Activated CD4-positive, CD25-positive, alpha-beta regulatory T cell treated with anti-CD3 and anti-CD28 coated beads, Interleukin-2, amount 50 U/mL, for 72 hours (primary cell): ENCODE data around the gene TTC9C.
A peak's percentile ranks its signal among the peaks of the same experiment; 100 is the strongest.
"Not testable (repeated sequence)": the region's sequence is repeated elsewhere in the genome, so short reads cannot be mapped to it uniquely, and the experiment has no call there.

ENCODE experiments used
- DNase-seq: peaks from one replicate; pipeline ENCODE4 v3.0.0; 2021

Gene TTC9C

DNA sequence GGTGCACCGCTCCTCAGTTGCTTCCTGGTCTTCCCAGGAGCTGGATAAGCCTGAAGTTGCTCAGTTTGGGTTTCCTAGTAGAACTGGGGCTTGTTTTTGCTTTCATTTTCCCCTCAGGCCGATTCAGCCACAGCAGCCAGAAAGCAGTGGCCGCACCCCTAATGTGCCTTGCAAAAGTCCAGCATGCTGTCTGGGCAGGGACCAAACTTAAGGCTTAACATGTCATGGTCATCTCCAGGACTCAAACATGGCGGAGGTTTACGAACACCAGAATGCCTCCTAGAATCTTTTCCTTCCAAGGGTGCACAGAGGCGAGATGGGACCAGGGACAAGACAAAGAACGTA lies 18.3 kb upstream of the TTC9C start:
- DNase-seq = no peak

DNA sequence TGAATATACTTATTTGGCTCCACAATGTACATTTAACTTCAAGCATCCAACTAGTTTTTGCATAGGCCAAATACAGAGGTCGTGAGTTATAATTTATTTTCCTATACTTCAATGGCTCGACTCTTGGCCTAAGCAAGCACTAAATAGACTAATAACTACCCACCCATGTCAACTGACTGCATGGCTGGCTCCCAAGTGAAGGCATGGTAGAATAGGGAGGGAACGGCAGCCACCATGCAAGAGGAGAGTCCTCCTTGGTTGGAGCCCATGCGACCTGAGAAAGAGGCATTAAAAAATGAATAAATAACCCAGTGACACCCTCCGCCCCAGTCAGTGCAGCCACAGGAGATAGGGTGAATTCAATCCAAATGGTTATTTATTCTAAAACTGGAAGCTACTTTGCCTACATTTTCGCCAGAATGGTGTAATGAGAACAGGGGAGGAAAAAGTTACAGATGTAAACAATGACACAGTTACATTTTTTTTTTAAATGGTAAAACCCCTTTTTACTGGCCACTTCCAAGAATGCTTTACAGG lies 15.9 kb upstream of the TTC9C start:
- no peak for DNase-seq

DNA sequence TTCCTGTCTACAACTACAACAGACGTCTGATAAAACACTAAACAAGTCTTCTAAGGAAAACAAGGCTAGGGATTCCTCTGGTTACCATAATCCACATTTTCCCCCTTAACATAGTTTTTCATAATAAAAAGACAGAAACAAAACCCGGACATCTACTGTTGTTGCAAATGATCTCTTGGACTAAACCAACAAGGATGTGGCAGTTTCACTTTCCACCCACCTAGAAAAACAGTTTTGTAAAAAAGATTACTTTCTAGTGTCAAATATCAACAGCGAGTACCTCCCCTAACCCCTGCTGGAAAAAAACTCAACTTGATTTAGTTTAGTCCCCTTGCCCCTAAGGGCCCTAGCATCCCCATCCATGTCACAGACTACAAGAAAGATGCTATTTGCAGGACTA lies 15.4 kb upstream of the TTC9C start:
- no peak for DNase-seq

DNA sequence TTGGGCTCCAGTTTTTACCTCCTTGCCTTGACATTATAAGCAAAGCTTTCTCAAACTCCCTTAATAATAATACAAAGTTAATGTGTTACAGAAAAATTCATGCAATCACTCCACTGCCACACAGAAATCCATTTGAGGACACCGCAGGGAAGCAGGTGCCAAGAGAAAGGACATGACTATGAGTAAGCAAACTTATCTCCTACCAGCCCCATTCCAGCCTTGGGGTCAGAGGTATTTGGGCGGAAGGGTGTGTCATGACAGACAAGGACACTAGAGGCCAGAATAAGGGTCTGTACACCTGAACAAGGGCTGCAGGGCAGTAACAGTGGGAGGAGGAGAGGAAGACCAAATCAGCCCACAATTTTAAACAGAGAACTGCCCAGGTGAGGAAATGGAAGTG lies 14.9 kb upstream of the TTC9C start:
- DNase-seq = no peak

DNA sequence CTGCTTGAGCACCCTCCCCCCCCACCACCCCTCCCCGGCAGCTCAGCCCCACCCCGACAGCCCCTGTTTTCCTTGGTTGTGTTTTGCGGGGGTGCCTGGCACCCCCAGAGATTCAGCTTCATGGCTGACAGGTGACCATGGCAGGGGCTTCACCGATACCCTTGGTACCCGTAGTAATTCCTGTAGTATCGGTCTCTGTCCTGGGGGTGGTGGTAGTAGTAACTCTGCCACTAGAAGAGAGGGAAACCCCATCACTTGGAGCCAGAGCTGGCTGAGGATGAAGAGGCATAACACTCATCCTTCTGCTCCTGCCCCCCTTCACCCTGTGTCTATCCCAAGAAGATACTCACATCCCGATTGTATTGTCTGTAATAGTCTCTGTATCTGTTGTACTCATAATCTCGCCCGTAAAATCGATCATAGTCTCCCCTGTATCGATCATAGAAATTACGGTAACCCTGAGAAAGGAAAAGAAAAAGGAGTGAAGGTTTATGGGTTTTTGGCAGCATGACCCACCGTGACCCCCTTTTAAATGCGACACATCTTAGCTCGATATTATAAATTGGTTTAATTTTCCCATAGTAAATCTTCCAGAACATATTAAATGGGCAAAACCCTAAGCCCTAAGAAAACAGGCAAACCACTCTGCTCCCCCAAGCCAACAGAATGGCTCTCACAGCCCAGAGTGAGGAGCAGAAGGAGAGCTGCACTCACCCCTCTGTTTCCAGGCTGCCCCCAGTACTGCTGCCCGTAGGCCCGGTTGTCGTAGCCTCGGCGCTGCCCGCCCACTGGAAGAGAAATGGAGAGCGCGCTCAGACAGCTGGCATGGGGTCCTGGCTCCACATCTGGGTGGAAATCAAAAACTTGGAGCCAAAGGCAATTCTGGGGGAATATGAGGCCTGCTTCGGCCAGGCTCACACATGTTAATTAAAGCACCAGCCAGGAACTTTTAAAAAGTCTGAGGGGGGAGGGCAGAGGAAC lies 12.8 kb upstream of the TTC9C start:
- DNase-seq = no peak

DNA sequence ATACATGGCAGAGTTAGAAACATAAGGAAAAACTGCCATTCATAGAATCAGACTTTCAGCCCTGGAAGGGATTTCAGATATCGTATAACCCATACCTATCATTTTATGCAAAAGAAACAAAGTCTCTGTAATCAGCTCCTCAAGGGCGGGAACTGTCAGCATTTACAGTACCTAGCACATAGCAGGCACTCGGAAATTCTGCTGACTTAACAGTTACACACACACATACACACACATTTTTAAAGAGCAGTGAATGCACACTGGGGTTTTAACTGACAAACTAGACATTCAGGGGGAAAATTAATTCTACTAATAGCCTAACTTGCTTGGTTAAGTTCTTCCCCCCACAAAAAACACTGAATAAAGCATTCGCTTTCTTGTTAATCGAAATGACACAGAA lies 12.1 kb upstream of the TTC9C start:
- no peak for DNase-seq

DNA sequence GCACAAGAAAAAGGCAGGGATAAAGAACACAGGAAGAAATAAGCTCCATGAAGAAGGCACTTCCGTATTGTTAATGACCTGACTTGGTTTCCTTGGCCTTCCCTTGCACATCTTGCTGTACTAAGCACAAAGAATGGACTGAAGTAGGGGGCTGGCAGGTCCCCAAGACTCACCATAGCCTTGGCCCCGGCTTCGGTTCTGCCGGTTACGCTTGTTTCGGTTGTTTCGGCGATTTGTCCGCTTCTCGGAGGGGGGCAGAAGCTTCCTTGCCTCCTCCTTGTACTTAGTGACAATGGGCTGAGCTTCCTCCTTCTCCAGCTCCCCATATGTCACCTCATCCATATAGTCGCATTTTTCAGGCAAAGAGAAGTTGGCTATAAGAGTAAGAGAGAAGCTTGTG lies 11.5 kb upstream of the TTC9C start:
- DNase-seq = no peak

DNA sequence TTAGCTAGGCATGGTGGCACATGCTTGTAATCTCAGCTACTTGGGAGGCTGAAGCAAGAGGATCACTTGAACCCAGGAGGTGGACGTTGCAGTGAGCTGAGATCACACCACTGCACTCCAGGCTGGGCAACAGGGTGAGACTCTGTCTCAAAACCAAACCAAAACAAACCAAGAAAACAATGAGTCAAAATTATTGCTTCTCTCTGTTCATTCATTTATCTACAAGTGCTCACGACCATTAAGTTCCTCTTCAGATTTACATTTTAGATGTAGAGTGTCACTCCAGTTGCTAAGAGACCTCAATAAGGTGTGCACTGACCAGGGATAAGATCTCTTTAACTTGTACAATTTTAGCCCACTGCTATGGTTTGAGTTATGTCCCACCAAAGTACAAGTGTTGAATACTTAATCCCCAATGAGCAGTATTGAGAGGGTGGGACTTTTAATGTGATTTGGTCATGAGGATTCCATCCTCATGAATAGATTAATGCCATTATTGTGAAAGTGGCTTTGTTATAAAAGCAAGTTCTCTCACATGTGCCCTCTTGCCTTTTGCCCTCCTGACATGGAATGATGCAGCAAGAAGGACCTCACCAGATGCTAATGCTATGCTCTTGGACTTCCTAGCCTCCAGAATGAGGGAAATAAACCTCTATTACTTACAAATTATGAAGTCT lies 8.8 kb upstream of the TTC9C start:
- no peak for DNase-seq

DNA sequence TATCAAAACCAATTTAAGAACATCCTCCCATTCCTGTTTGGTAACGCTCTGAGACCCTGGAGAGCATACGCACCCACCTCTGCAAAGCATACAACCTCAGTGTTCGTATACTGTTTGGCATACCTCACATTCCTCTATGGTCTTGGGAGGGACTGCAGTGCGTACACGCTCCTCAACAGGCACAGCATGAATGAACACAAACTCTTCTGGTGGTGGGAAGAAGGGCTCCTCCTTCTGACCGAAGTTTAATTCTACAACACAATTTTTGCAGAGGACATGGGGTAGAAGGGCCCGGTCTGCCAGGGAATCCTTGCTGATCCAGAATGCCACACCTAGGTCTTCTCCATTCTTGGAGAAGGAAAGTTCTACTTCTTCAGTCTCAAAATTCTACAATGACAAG lies 6.3 kb upstream of the TTC9C start:
- DNase-seq = no peak

DNA sequence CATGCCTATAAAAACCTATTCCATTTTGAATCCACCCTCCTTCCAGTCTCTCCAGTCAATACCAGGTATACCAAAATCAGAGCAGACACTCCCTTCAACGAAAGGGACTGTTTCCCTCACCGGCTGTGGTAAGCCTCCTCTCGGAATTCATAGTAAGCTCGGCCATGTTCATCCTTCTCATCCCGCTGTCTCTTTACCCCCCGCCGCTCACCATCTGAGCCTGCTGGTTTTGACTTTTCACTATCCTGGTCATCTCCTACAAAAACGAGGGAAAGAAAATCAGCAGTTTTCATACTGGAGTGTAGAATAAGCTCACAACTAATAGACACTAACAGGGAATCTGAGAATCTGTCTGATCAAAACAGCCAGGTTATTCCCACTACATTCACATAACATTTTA lies 4.1 kb upstream of the TTC9C start:
- no peak for DNase-seq

DNA sequence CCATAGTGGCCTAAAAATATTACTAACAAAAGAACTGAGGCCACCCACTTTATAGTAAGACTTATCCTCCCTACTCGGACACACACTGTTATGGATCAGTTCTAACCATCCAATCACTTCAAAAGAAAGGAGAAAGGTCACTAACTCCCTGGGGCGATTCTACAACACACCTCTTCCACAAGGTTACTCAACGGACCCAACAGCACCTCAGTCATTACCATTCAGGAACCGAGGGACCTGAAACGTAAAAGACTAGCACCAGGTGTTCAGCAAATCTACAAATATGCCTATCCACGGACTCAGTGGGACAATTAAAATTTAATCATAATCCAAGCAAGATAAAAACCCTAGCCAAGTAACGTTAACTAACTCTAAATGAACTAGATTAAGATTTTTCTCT lies 2.6 kb upstream of the TTC9C start:
- DNase-seq = no peak

DNA sequence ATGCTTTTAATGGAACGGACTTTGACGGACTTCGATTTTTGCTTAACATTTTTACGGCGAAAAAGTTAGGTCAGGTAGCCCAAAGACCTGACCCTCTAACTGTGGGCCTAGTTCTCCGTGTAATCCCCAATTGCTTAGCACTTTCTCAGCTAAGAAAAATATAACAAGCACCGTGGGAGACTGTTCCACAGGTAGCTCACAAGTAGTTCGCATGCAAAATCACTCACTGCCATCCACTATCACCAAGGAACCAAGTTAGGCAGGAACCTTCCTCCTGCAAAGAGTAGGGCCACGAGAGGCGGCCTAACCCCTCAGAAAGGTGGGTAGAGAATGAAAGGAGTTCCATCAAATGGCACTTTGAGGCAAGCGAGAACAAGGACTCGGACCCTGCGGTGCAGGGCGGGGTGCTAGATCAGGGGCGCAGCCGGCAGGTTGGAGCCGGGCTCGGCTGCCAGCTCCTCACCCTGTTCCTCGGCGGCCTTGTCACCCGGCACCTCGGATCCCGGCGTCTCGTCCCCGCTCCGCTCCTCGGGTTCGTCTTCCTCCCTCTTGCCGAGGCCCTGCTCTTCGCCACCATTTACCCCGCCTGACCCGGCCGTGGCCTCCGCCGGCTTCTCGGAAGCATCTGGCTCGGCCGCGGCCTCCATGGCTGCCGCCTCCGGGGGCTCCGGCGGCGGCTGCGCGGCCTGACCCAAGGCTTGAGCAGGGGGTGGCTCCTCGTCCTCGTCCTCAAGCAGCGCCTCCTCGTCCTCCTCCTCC lies 2.0 kb upstream of the TTC9C start:
- no peak for DNase-seq

DNA sequence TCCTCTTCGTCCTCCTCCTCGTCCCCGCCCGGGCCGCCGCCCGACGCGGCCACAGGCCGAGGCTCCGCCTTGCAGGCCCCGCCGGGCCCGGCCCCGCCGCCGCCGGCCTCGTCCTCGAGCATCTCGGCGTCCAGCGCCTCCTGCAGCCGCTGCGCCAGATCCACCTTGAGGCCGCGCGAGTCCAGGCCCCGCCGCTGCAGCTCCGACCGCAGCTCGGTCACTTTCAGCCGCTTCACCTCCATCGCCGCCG lies 1.4 kb upstream of the TTC9C start:
- no peak for DNase-seq

DNA sequence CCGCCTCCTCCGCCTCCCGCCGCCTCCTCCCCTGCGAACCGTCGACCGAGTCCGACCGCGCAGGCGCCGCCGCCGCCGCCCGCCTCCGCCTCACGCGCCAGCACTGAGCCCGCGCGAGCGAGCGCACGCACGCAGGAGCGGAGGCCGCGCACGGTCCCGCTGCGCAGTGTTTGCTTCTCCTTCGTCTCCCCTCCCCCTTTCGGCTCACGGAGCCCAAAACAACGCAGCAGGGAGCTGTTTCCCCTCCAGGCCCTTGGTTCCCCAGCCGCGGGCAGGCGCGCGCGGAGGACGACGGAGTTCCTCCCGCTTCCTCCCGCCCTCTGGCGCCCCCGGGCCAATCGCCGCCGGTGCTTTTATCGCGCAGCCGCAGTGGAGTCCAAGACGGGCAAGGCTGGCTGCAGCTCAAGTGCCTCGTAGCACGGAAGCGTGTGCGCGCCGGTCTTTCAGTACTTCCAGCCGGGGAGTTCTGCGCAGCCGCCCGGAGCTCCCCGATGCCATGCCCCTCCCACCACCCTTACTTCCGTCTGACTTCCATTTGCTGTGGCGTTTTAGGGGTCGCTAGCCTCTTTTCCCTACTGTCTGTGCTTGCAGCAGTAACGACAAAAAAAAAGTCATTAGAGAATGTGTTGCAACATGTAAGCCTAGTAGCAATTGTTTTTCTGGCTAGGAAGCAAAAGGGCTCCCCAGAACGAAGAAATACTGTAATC lies 968 bp upstream of the TTC9C start, which contains the start of gene HNRNPUL2:
HNRNPUL2 (minus strand) TSS at position 293 of the 707 bp plus-strand sequence. CDS start 301 bp downstream, outside the sequence.
- DNase-seq = peak; percentile 97

DNA sequence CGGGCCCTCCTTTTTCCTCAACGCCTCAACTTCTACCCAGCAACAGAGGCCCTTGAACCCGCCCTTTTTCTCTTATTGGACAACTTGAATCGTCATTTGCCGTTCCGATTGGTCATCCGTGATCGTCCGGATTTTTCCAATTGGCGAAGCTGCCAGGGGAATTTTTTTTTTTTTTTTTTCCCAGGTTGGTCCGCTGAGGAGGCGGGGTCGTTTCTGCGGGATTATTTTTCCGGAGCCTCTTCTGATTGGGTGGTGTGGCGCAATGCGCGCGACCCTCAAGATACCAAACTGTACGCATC lies 465 bp upstream of the TTC9C start:
- DNase-seq = peak; percentile 73

DNA sequence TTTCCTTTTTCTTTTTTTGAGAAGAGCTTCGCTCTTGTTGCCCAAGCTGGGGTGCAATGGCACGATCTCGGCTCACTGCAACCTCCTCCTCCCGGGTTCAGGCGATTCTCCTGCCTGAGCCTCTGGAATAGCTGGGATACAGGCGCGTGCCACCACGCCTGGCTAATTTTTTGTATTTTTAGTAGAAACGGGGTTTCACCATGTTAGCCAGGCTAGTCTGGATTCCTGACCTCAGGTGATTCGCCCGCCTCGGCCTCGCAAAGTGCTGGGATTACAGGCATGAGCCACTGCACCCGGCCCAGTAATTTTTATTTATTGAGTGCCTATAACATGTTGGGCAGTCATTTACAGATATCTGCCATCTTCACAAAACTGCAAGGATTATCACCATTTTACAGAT lies 1.8 kb downstream of the TTC9C start:
- not testable (repeated sequence) for DNase-seq

DNA sequence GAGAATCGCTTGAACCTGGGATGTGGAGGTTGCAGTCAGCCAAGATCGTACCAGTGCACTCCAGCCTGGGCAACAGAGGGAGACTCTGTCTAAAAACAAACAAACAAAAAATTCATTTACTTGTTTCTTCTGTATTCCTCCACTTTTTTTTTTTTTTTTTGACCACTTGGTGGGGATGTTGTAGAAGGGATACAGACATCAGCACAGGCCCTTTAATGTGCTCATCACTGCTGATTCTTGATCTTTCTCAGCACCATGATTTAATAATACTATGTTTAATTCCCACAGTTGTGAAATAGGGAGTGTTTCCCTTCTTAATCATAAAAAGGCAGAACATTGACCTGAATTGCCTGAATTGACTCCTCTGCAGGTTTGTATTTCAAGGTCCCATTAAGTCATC lies 4.5 kb downstream of the TTC9C start:
- no peak for DNase-seq

DNA sequence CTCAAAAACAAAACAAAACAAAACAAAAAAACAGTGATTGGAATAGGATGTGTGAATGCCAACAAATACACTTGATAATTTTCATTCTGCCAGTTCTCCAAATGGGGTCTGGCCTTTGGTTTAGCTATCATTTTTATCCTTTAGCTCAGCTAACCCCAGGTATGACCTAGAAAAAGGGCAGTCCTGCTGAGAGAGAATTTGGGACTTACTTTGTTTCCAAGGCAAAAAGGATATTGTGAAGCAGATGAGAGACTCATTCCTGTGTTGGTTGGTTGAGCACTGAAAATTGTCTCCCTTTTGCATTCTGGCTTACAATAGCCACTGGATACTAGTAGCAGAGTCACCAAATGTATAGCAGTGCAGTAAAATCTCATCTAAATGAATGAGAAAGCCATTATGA lies 8.9 kb downstream of the TTC9C start:
- DNase-seq = no peak

DNA sequence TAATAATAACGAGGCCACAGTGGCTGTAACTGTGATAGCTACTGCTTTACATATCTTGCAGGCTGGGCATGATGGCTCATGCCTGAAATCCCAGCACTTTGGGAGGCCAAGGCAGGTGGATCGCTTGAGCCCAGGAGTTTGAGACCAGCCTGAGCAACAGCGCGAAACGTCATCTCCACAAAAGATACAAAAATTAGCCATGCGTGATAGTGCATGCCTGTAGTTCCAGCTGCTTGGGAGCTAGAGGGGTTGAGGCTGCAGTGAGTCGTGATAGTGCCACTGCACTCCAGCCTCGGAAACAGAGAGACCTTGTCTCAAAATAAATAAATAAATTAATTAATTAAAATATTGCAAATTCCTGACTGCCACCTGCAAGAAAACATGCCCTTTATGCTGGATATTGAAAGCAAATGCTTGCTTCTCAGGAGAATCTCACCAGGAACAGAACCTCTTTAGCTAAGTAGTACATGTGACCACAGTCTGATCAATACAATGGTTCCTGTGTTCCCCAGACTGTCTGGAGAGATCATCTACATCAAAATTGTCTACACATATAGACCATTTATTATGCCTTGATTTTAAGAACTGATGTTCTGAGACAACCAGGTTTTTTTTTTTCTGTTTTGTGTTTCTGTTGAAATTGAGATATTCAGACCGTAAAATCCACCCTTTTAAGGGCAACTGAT lies 19.3 kb downstream of the TTC9C start:
- DNase-seq = no peak

DNA sequence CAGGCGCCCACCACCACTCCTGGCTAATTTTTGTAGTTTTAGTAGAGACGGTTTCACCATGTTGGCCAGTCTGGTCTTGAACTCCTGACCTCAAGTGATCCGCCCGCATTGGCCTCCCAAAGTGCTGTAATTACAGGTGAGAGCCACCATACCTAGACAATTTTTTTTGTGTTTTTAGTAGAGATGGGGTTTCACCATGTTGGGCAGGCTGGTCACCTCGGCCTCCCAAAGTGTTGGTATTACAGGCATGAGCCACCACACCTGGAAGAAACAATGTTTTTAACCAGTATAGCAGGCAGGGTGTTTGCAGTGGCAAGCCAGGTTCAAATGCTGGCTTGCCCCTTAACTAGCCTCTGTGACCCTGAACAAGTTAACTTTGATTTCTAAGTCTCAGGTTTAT lies 21.6 kb downstream of the TTC9C start:
- DNase-seq = not testable (repeated sequence)

DNA sequence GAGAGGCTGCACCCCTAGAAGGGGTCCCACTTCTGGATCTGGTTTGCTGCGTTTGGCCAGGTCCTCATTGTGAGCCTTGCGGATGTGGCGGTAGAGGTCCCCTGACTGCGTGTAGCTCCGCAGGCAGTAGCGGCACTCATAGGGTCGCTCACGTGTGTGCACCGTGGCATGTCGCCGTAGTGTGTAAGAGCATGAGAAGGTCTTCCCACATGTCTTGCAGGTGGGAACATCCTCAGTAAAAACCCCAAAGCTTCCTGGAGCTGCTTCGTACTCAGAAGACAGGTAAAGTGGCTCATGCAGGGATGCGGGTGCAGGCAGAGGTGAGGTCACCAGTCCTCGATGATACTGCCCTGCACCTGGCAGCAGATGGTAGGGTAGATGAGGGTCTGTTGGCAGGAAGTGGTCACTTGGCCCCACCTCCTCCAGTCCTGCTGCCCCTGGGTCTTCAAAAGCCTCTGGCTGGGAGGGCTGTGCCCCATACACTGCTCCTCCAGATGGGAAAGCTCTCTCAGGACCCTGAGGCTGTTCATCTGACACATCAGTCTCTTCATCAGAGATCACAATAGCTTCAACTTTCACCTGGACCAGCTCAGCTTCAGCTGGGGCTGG lies 24.0 kb downstream of the TTC9C start:
- DNase-seq = no peak
